Osteoblast (primary cell): ENCODE results near the gene FDX1. TPM values are rescaled to one million over a fixed set of nuclear protein-coding genes. Genes with fewer than 3 reads are reported as not detected.
A peak's percentile ranks its signal among the peaks of the same experiment; 100 is the strongest.

Experiments used
- DNase-seq: peaks from one replicate; pipeline ENCODE4 v3.0.0; 2011; ENCODE audit warnings: low spot score, mixed read lengths; ENCODE audit not compliant: insufficient read length; ENCODE audit errors: missing footprints
- H2AFZ ChIP-seq: 2 replicates; pipeline ENCODE4 v1.6.0; 2011; ENCODE audit warnings: mild to moderate bottlenecking, low read length
- H3K27ac ChIP-seq: 2 replicates; pipeline ENCODE4 v1.5.1; 2011; ENCODE audit warnings: mild to moderate bottlenecking, low read depth, low read length, moderate library complexity
- H3K27me3 ChIP-seq: 2 replicates; pipeline ENCODE4 v1.6.0; 2012; ENCODE audit warnings: mild to moderate bottlenecking, control low read depth, inconsistent platforms, low read length, moderate library complexity; ENCODE audit not compliant: insufficient read depth
- H3K36me3 ChIP-seq: 2 replicates; pipeline ENCODE4 v1.5.1; 2011; ENCODE audit warnings: mild to moderate bottlenecking, low read length, control low read depth, moderate library complexity; ENCODE audit not compliant: insufficient read depth
- H3K4me1 ChIP-seq: 2 replicates; pipeline ENCODE4 v1.5.1; 2011; ENCODE audit warnings: mild to moderate bottlenecking, low read length, control low read depth, moderate library complexity; ENCODE audit not compliant: insufficient read depth
- H3K4me2 ChIP-seq: 2 replicates; pipeline ENCODE4 v1.6.0; 2011; ENCODE audit warnings: mild to moderate bottlenecking, low read length; ENCODE audit not compliant: insufficient read depth
- H3K4me3 ChIP-seq: fragments of 200-600 bp; sonication (generic); 3 replicates; pipeline ENCODE4 v1.5.1; 2012; ENCODE audit warnings: mild to moderate bottlenecking, low read length, inconsistent platforms; ENCODE audit not compliant: insufficient read depth
- H3K79me2 ChIP-seq: 2 replicates; pipeline ENCODE4 v1.6.0; 2012; ENCODE audit warnings: mild to moderate bottlenecking, low read length, control low read depth, inconsistent platforms; ENCODE audit not compliant: insufficient read depth
- H3K9me3 ChIP-seq: 2 replicates; pipeline ENCODE4 v1.5.1; 2011; ENCODE audit warnings: low read depth, low read length, control low read depth
- H4K20me1 ChIP-seq: 2 replicates; pipeline ENCODE4 v1.6.0; 2012; ENCODE audit warnings: mild to moderate bottlenecking, low read length, control low read depth; ENCODE audit not compliant: insufficient read depth
- CTCF ChIP-seq: IDR thresholded peaks from 2 replicates; pipeline ENCODE4 v1.5.1; 2011; ENCODE audit warnings: mild to moderate bottlenecking, low read depth, low read length, moderate library complexity; ENCODE audit errors: extremely low read depth
- total RNA-seq: library from RNA; depleted of rRNA; stranded (reverse); fragments of >200 nt; gene quantifications from 2 replicates; pipeline ENCODE4 v1.2.3, GENCODE V29; 2012

FDX1 gene
- total RNA-seq, 1 donor: 9.0 TPM

GRCh38 chr11:110455718-110456117 lies 26.0 kb downstream of the FDX1 start:
- Histone ChIP-seq H3K27me3 (no peaks in the 10 kb centered on the region), H2AFZ (no peak overlapping the region), H3K4me1 (no peaks in the 10 kb centered on the region), H4K20me1 (no peaks in the 10 kb centered on the region), H3K36me3 (peaks cover 11% of the 10 kb centered on the region), H3K4me2 (no peak overlapping the region), H3K4me3 (no peak overlapping the region), H3K79me2 (no peaks in the 10 kb centered on the region), H3K27ac (no peak overlapping the region), H3K9me3 (no peaks in the 10 kb centered on the region)
- TF ChIP-seq CTCF: no peak
- no peak for DNase-seq

DNA sequence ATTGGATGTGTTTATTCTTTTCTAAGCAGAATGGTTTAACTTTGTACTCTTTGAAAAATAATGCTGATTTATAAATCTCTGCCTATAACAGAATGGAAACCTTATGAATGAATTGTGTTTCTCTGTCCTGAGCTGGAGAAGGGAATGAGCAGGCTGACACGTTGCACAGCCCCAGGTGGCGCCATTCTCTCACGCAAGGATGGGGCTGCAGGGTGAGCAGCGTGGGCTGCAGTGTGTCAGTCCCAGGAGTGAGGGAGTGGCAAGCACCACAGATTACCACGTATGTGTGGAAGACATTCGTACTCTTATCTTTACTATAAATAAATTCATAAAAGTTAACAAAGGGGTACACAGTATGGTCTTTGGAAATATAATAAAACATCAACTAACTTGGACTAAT lies 33.4 kb downstream of the FDX1 start:
- no peaks in the 10 kb centered on the region for H3K4me1 ChIP-seq
- no peak overlapping the region for H2AFZ ChIP-seq
- H3K36me3 ChIP-seq: peaks cover 7% of the 10 kb centered on the region
- DNase-seq: peak; percentile 34
- no peaks in the 10 kb centered on the region for H4K20me1 ChIP-seq
- no peak overlapping the region for H3K4me2 ChIP-seq
- no peaks in the 10 kb centered on the region for H3K27me3 ChIP-seq
- H3K79me2 ChIP-seq: no peaks in the 10 kb centered on the region
- H3K4me3 ChIP-seq: no peak overlapping the region
- no peaks in the 10 kb centered on the region for H3K9me3 ChIP-seq
- peak; percentile 60 for TF ChIP-seq CTCF
- H3K27ac ChIP-seq: no peak overlapping the region

DNA sequence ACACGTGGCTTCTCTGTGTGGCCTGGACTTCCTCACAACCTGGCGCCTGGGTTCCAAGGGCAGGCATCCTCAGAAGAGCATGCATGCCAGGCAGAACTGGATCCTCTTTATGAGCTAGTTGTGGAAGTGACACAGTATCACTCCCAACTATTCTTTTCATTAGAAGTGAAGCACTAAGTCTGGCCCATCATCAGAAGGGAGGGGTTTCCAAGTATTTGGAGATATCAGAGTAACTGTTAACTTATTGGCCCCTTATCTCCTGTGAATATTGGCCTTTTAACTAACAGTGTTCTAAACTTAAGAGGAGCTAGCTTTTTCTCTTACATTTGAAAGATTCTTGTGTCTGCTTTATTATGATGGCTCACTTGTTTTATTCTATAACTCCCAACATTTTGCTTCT lies 35.5 kb downstream of the FDX1 start:
- Histone ChIP-seq H3K79me2 (no peaks in the 10 kb centered on the region), H3K4me2 (no peak overlapping the region), H4K20me1 (no peaks in the 10 kb centered on the region), H3K27ac (no peak overlapping the region), H3K27me3 (no peaks in the 10 kb centered on the region), H3K9me3 (no peaks in the 10 kb centered on the region), H3K4me3 (no peak overlapping the region), H3K4me1 (peaks cover 1% of the 10 kb centered on the region), H2AFZ (no peak overlapping the region), H3K36me3 (peaks cover 4% of the 10 kb centered on the region)
- no peak for TF ChIP-seq CTCF
- no peak for DNase-seq

DNA sequence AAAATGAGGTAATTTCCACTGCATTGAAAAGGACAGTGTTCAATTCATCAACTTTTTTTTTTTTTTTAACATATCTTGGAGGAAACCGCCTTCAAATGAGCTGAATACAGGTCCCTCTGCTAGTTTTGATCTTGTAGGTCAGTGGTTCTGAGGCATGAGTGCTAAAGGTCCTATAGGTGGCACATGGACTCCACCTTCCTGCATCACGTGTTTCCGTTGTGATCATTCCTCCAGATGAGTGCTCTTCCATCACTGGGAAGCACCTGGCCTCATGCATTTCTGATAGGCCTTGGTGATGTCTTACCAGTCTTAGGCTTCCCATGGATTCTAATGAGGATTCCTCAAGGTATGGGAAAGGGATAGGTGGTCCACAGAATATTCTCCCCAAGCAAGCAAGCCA lies 37.8 kb downstream of the FDX1 start:
- DNase-seq: no peak
- Histone ChIP-seq H3K27me3 (no peaks in the 10 kb centered on the region), H3K4me2 (no peak overlapping the region), H3K9me3 (no peaks in the 10 kb centered on the region), H3K36me3 (no peaks in the 10 kb centered on the region), H3K4me1 (peaks cover 21% of the 10 kb centered on the region), H3K4me3 (no peak overlapping the region), H4K20me1 (no peaks in the 10 kb centered on the region), H2AFZ (no peak overlapping the region), H3K79me2 (no peaks in the 10 kb centered on the region), H3K27ac (no peak overlapping the region)
- no peak for TF ChIP-seq CTCF
